GF-D8 (cell line): ENCODE measurements around the gene NDUFC2.
"Not testable (repeated sequence)": the region's sequence is repeated elsewhere in the genome, so short reads cannot be mapped to it uniquely, and the experiment has no call there.

Experiments
- DNase-seq: peaks from one replicate; lab custom pipeline; 2025; lab: John Stamatoyannopoulos, UW

Gene NDUFC2

GRCh38 chr11:78054971-78055370, 24.7 kb downstream of the NDUFC2 start:
- DNase-seq = no peak

- DNase-seq = no peak
These were observed 28.5 kb downstream of the NDUFC2 start for GRCh38 chr11:78050964-78051831.

GRCh38 chr11:78049348-78049747, 30.3 kb downstream of the NDUFC2 start:
- no peak for DNase-seq

- DNase-seq = no peak
These were observed 31.1 kb downstream of the NDUFC2 start for GRCh38 chr11:78048561-78048960.

- DNase-seq = no peak
These were observed 33.2 kb downstream of the NDUFC2 start for GRCh38 chr11:78046486-78046854.

- DNase-seq = no peak
These were observed 33.7 kb downstream of the NDUFC2 start for GRCh38 chr11:78045851-78046485.

GRCh38 chr11:78044706-78045105, 35.0 kb downstream of the NDUFC2 start:
- no peak for DNase-seq

GRCh38 chr11:78041843-78042440, 37.7 kb downstream of the NDUFC2 start:
- no peak for DNase-seq

- DNase-seq = not testable (repeated sequence)
These were observed 38.3 kb downstream of the NDUFC2 start for GRCh38 chr11:78041380-78041719.

GRCh38 chr11:78040691-78041379, 38.8 kb downstream of the NDUFC2 start:
- DNase-seq = no peak

GRCh38 chr11:78039919-78040671, 39.6 kb downstream of the NDUFC2 start:
- peak; percentile 71 for DNase-seq

GRCh38 chr11:78039391-78039918, 40.2 kb downstream of the NDUFC2 start:
- DNase-seq = no peak

GRCh38 chr11:78038697-78039313, 40.9 kb downstream of the NDUFC2 start:
- no peak for DNase-seq

GRCh38 chr11:78037825-78038620, 41.6 kb downstream of the NDUFC2 start:
- DNase-seq = no peak

GRCh38 chr11:78037056-78037455, 42.6 kb downstream of the NDUFC2 start:
- DNase-seq = no peak

GRCh38 chr11:78036313-78036712, 43.3 kb downstream of the NDUFC2 start:
- no peak for DNase-seq

- no peak for DNase-seq
These were observed 45.0 kb downstream of the NDUFC2 start for GRCh38 chr11:78034623-78035022.

GRCh38 chr11:78033040-78033439, 46.6 kb downstream of the NDUFC2 start:
- DNase-seq = no peak

- no peak for DNase-seq
These were observed 47.6 kb downstream of the NDUFC2 start for GRCh38 chr11:78032090-78032489.

GRCh38 chr11:78031629-78032028, 48.0 kb downstream of the NDUFC2 start:
- DNase-seq = no peak
